GM19452 (cell line): ENCODE measurements around the gene COQ5.
"Not testable (repeated sequence)": the region's sequence is repeated elsewhere in the genome, so short reads cannot be mapped to it uniquely, and the experiment has no call there.

ENCODE experiments used
- ATAC-seq: cut with Tn5 transposase; IDR thresholded peaks from one replicate; pipeline ENCODE4 v1.9.1; 2021; ENCODE audit not compliant: unreplicated experiment

COQ5 gene, protein sequence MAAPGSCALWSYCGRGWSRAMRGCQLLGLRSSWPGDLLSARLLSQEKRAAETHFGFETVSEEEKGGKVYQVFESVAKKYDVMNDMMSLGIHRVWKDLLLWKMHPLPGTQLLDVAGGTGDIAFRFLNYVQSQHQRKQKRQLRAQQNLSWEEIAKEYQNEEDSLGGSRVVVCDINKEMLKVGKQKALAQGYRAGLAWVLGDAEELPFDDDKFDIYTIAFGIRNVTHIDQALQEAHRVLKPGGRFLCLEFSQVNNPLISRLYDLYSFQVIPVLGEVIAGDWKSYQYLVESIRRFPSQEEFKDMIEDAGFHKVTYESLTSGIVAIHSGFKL

GRCh38 chr12:120528861-120529525, at the start of gene COQ5:
Gene COQ5, minus strand, starts transcription at chr12:120529158. Its CDS starts 17 bp downstream, at chr12:120529141.
- peak; percentile 82 for ATAC-seq

GRCh38 chr12:120574106-120574505, 45.1 kb upstream of the COQ5 start:
- ATAC-seq: no peak

DNA sequence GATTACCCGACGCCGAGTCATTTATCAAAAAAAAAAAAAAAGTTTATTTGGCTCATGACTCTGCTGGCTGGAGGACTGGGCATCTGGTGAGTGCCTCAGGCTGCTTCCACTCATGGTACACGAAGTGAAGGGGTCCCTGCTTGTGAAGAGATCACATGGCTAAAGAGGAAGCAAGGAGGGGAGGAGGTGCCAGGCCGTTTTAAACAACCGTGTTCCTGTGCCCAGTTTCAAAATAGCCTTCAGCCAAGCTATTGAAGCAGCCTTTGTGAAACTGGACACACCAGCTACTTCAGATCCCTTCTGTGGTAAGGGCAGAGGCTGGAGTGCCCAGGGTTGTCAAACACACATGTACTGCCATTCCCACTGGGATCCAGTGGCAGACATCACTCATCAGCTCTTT, 44.6 kb upstream of the COQ5 start:
- ATAC-seq: no peak

DNA sequence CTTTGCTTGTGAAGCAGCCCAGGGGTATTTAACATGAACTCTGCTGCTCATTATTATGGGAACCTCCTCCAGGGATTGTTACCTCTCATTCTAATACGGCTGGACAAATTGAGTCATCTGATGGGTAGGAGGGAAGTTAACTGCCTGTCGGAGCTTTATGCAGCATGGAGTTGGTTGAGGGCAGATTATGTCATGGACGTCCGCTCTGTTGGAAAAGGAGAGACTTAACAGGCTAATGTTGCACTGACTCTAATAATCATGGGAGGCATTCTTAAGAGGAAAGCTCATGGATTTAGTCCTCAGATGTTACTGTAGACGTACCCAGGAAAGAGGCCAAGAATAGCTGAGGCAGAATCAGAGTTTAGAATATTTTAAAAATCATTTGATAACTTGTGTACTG, 42.3 kb upstream of the COQ5 start:
- ATAC-seq: no peak

DNA sequence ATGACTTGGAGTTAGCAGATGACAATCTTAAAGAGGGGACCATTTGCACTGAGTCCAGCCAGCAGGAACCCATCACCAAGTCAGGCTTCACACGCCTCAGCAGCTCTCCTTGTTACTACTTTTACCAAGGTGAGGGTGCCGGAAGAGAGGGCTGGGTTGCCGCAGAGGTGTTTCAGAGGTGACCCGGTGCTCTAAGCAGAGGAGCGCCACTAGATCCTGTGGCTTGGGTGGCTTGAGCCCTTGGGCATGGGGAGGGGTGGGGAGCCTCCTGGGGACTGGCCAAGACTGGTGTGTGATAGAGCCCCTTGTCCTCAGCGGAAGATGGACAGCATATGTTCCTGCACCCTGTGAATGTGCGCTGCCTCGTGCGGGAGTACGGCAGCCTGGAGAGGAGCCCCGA, 34.5 kb upstream of the COQ5 start:
- no peak for ATAC-seq

DNA sequence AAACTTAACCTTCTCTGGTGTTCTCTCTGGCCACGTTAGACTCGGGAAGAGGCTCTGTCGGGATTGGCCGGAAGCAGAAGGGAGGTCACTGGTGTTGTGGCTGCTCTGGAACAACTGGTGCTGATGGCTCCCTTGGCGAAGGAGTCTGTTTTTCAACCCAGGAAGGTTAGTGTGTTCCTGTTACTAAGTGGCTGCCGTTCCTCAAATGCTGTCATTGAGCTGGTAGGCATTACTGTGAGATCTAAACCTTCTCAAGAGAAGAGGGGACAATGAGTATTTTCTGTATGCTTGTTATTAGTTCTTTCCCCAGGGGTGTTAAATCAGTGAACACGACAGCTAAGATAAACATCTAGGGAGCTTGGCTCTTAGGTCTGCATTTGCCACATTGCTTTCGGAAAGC, 33.9 kb upstream of the COQ5 start:
- no peak for ATAC-seq

GRCh38 chr12:120557589-120557988, 28.6 kb upstream of the COQ5 start:
- no peak for ATAC-seq

DNA sequence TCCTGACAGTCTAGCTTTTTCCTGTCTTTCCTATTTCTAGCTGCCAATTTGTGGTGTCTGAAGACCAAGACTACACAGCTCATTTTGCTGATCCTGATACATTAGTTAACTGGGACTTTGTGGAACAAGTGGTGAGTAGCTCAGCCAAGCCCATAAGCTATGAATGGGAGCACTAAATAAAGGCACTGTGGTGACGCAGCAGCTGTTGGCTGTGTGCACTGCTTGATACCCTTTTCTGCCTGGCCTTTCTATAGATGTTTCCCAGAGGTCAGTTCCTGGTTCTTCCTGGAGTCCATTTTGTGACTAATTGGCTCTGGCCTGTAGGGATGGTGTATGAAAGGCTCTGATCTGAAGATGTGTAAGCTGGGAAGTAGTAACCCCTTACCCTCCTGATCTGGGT, 25.7 kb upstream of the COQ5 start:
- ATAC-seq: no peak

GRCh38 chr12:120546050-120546386, 17.1 kb upstream of the COQ5 start:
- ATAC-seq: no peak

GRCh38 chr12:120544691-120545090, 15.7 kb upstream of the COQ5 start:
- no peak for ATAC-seq

- ATAC-seq: no peak
Observed at GRCh38 chr12:120542166-120542565, 13.2 kb upstream of the COQ5 start.

DNA sequence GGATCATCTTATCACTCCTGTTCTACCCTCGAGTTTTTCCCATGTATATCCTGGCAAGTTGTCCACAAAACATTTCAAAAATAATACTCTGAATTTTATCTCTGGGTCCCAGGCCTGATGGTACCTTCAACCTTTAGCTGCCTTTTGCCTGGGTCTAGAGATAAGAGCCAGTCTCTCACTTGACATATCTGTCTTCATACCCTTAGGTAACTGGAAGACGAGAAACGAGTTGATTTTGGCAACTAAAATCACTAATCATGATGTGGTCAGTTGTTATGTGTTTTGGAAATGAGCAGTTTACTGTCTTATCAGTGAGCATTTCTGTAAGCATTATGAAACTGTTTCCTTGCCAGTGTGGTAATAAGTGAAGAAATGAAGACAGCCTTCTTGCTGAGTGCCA, 11.5 kb upstream of the COQ5 start:
- no peak for ATAC-seq

- no peak for ATAC-seq
Observed at GRCh38 chr12:120539303-120539702, 10.3 kb upstream of the COQ5 start.

GRCh38 chr12:120538281-120539156, 9.6 kb upstream of the COQ5 start:
- no peak for ATAC-seq

DNA sequence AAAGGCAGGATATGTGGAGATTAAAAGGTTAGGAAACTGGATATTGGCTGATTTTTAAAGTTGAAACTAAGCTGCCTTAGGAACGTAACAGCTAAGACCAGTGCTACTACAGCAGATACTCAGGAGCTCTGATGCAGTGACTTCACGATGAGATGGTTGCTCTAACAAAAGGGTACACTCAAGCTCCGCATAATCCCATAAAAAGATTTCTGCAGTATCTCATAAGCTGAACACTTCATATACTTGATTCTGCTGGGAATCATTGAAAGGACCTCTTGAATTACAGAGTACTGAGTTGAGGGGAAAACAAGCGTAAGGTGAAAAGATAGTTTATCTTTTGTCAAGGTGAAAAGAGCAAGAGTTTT, 8.9 kb upstream of the COQ5 start:
- ATAC-seq: no peak

GRCh38 chr12:120536064-120536791, 7.3 kb upstream of the COQ5 start:
- ATAC-seq: no peak

DNA sequence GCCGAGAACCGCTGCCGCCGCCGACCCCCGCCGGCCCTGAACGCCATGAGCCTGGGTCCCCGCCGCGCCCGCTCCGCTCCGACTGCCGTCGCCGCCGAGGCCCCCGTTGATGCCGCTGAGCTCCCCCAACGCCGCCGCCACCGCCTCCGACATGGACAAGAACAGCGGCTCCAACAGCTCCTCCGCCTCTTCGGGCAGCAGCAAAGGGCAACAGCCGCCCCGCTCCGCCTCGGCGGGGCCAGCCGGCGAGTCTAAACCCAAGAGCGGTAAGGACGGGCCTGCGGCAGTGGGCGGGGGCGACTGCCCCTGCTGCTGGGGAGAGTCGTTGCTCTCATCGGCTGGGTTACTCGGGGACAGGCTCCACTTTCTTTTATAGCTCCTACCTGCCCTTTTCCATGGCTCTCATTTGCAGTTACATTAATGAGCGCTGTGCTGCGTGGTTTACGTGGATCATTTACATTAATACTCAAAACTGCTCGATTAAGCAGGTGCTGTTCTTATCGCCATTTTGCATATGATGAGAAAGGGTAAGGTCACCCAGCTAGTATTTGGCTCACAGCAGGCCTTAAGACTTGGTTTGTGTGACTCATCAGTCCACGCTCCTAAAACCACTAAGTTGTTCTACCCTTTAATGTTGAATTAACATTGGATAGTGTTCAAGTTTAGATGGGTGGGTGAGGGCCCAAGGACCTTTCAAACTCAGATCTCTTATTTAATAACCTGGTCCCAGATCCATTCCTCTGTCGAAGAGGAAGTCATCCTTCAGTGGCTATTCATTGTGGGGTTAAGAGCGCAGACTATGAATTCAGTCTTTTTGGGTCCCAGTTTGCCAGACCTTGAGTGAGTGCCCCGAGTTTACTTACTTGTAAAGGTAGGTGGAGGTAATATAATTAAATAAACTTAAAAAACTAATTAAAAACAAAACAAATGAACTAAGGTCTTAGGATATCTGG, 6.0 kb upstream of the COQ5 start:
- peak; percentile 30 for ATAC-seq

DNA sequence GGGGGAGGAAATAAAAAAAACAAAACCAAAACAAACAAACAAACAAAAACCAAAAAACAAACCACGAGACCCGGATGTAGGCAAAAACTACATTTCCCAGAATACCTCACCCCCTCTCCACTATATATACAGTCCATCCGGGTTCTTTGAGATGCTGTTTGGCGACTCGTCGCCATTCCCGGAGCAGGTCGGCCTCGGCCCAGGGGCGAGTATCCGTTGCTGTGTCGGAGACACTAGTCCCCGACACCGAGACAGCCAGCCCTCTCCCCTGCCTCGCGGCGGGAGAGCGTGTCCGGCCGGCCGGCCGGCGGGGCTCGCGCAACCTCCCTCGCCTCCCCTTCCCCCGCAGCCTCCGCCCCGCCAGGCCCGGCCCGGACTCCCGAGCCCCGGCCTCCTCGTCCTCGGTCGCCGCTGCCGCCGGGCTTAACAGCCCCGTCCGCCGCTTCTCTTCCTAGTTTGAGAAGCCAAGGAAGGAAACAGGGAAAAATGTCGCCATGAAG, 5.3 kb upstream of the COQ5 start, which contains the start of gene RNF10:
RNF10 (plus strand) TSS at position 154 of the 500 bp plus-strand sequence. CDS start 456 bp downstream, outside the sequence.
- peak; percentile 55 for ATAC-seq

DNA sequence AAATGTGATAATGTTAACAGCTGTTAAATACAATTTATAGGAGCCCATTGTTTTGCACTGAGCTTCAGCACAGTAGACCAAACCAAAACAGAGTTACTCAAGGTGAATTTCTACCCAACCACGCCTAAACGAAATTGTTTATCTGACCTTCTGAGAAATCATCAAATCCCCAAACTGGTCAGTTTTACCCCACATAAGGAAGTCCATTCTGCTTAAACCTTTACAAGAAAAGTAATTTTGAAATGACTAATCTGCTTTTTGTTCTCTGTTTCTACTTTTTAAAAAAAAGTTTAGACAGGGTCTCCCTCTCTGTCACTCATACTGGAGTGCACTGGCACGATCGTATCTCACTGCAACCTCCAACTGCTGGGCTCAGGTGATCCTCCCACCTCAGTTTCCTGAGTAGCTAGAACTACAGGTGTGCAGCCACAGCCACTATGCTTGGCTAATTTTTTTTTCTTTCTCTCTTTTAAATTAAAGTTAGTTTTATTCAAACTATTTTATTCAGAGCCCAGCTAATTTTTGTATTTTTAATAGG, 3.8 kb upstream of the COQ5 start:
- no peak for ATAC-seq

DNA sequence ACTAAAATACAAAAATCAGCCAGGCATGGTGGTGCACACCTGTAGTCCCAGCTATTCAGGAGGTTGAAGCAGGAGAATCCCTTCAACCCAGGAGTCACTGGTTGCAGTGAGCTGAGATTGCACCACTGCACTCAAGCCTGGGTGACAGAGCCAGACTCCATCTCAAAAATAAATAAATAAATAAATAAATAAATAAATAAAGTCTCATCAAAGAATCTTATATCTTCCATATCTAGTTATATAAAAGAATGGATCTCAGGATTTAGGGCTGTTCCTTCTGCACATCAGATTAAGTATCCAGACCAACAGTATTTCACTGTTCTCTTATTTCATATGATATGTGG, 1.4 kb upstream of the COQ5 start:
- not testable (repeated sequence) for ATAC-seq
